Endothelial cell of umbilical vein (primary cell): Measurements from ENCODE around the gene ETFB. TPM values are rescaled to one million over a fixed set of nuclear protein-coding genes. Genes with fewer than 3 reads are reported as not detected.

ENCODE experiments used
- BruUV-seq: library from RNA; stranded (reverse); fragments of 400-500 nt; replicated peaks from 2 replicates; lab custom pipeline; 2021; lab: Mats Ljungman, UMichigan
- CTCF ChIA-PET: fragments of 300-600, 350-600 bp; sonication (Branson Sonifier 250); formaldehyde crosslinking; loops from one replicate; lab custom pipeline; 2021; ENCODE audit warnings: antibody characterized with exemption, inconsistent platforms; lab: Charles Lee
- POLR2A ChIA-PET: fragments of 300-600, 350-600 bp; sonication (Branson Sonifier 250); formaldehyde crosslinking; loops from one replicate; lab custom pipeline; 2021; ENCODE audit warnings: antibody characterized with exemption, inconsistent platforms; lab: Charles Lee
- DNase-seq: peaks from one replicate; pipeline ENCODE4 v3.0.0-alpha.2; 2011; ENCODE audit warnings: low read depth, low spot score
- FAIRE-seq: peaks from 2 replicates; lab custom pipeline; 2011; peaks lifted over from hg19 to GRCh38; lab: Jason Lieb, UNC
- H2AFZ ChIP-seq: 2 replicates; pipeline ENCODE4 v1.6.0; 2012; ENCODE audit warnings: low read depth, low read length, control low read depth, inconsistent platforms
- H3K27ac ChIP-seq: 2 replicates; pipeline ENCODE4 v1.5.1; 2011; ENCODE audit warnings: low read depth, mild to moderate bottlenecking, control low read depth, low read length, moderate library complexity; ENCODE audit not compliant: insufficient read depth
- H3K27me3 ChIP-seq, 2 experiments: 2 replicates each; pipeline versions ENCODE4 v1.6.0 to v1.6.1; 2011; ENCODE audit warnings: low read length in 2 of 2, mixed read lengths in 1 of 2; ENCODE audit not compliant: control insufficient read depth in 2 of 2, insufficient read depth in 2 of 2
- H3K36me3 ChIP-seq, 2 experiments: 2 replicates in 1 of 2; 3 replicates in 1 of 2; pipeline ENCODE4 v1.5.1; 2011; ENCODE audit warnings: low read length in 2 of 2, mild to moderate bottlenecking in 1 of 2, moderate library complexity in 1 of 2; ENCODE audit not compliant: control insufficient read depth in 2 of 2, insufficient read depth in 2 of 2; ENCODE audit errors: extremely low read depth in 1 of 2
- H3K4me1 ChIP-seq: 3 replicates; pipeline ENCODE4 v1.5.1; 2011; ENCODE audit warnings: mild to moderate bottlenecking, low read length; ENCODE audit not compliant: control insufficient read depth, insufficient read depth; ENCODE audit errors: extremely low read depth
- H3K4me2 ChIP-seq: 2 replicates; pipeline ENCODE4 v1.6.1; 2011; ENCODE audit warnings: low read length, control low read depth, mixed read lengths; ENCODE audit not compliant: insufficient read depth
- H3K4me3 ChIP-seq, 3 experiments: fragments of 200-600 bp in 1 of 3; sonication (generic), shearing (Covaris generic) in 1 of 3; replicated peaks in 1 of 3; 2 replicates each; pipeline ENCODE4 v1.5.1; 2011 to 2016; ENCODE audit warnings: control low read depth in 3 of 3, low read length in 3 of 3, mild to moderate bottlenecking in 2 of 3, inconsistent platforms in 1 of 3, low read depth in 1 of 3, moderate library complexity in 1 of 3; ENCODE audit not compliant: insufficient read depth in 1 of 3
- H3K79me2 ChIP-seq: 2 replicates; pipeline ENCODE4 v1.6.0; 2012; ENCODE audit warnings: low read length, inconsistent platforms; ENCODE audit not compliant: control insufficient read depth, insufficient read depth
- H3K9ac ChIP-seq: replicated peaks from 2 replicates; pipeline ENCODE3; 2011; ENCODE audit warnings: low read length, control low read depth; ENCODE audit not compliant: insufficient read depth; ENCODE audit errors: extremely low read depth
- H3K9me1 ChIP-seq: replicated peaks from 3 replicates; pipeline ENCODE4 v1.6.0; 2011; ENCODE audit warnings: mild to moderate bottlenecking, low read length; ENCODE audit not compliant: control insufficient read depth, insufficient read depth; ENCODE audit errors: extremely low read depth
- H3K9me3 ChIP-seq: replicated peaks from 2 replicates; pipeline ENCODE4 v1.5.1; 2012; ENCODE audit warnings: low read length, inconsistent platforms; ENCODE audit not compliant: control insufficient read depth, insufficient read depth
- H4K20me1 ChIP-seq: replicated peaks from 2 replicates; pipeline ENCODE3; 2011; ENCODE audit warnings: mild to moderate bottlenecking, low read length; ENCODE audit not compliant: control insufficient read depth, insufficient read depth; ENCODE audit errors: extremely low read depth
- EZH2 ChIP-seq: IDR thresholded peaks from 2 replicates; pipeline ENCODE4 v1.6.1; 2012; ENCODE audit warnings: borderline replicate concordance, low read depth, mild to moderate bottlenecking, moderate library complexity, low read length, inconsistent platforms; ENCODE audit not compliant: severe bottlenecking
- FOS ChIP-seq: IDR thresholded peaks from 2 replicates; pipeline ENCODE4 v1.6.1; 2011; ENCODE audit warnings: mild to moderate bottlenecking, low read length, moderate library complexity, borderline replicate concordance; ENCODE audit not compliant: insufficient read depth
- GATA2 ChIP-seq: IDR thresholded peaks from 2 replicates; pipeline ENCODE4 v1.7.0; 2011; ENCODE audit warnings: low read depth, mild to moderate bottlenecking, moderate library complexity, mixed read lengths, low read length; ENCODE audit not compliant: insufficient read length, insufficient read depth
- JUN ChIP-seq: IDR thresholded peaks from 2 replicates; pipeline ENCODE4 v1.6.1; 2011; ENCODE audit warnings: borderline replicate concordance, low read depth; ENCODE audit not compliant: insufficient read length, insufficient read depth
- MYC ChIP-seq: IDR thresholded peaks from one replicate; pipeline ENCODE4 v1.6.1; 2011; ENCODE audit warnings: mild to moderate bottlenecking, low read depth, low read length
- POLR2A ChIP-seq: IDR thresholded peaks from 2 replicates; pipeline ENCODE4 v1.6.1; 2012; ENCODE audit warnings: low read depth, mild to moderate bottlenecking, control low read depth, low read length
- POLR2AphosphoS5 ChIP-seq: IDR thresholded peaks from 2 replicates; pipeline ENCODE4 v1.6.1; 2012; ENCODE audit warnings: low read depth, mild to moderate bottlenecking, control low read depth, low read length, moderate library complexity; ENCODE audit not compliant: insufficient read depth
- dilution Hi-C: fragments of 300-500 bp; cut with MboI; formaldehyde crosslinking; loops from one replicate; pipeline ENCODE4 v1.15.0; 2019; ENCODE audit warnings: low sequenced_read_pairs; ENCODE audit not compliant: extremely low pct_ligation_motif_present
- intact Hi-C: fragments of 100-400 bp; cut with micrococcal nuclease; formaldehyde crosslinking; loops from one replicate; pipeline ENCODE4 v1.10.0; 2022
- polyA plus RNA-seq, 4 experiments: library from polyadenylated mRNA; depleted of rRNA in 3 of 4; stranded (reverse) in 3 of 4; unstranded in 1 of 4; fragments of >200 nt; gene quantifications; 2 replicates each; pipeline versions ENCODE4 v1.2.1 to v1.2.3, GENCODE V29; 2011 to 2012; ENCODE audit warnings: missing spikeins in 1 of 4
- total RNA-seq: library from RNA; stranded (reverse); gene quantifications from 2 replicates; pipeline ENCODE4 v1.2.3, GENCODE V29; 2021
- TF ChIP-seq, protein P1 (sequence below): IDR thresholded peaks from 2 replicates; pipeline ENCODE4 v1.6.1; 2011; ENCODE audit not compliant: insufficient read depth, insufficient read length
- TF ChIP-seq, protein P2 (sequence below), 2 donors: IDR thresholded peaks; 1 replicate in 1 of 2; 2 replicates in 1 of 2; pipeline ENCODE4 v1.5.1; 2011; ENCODE audit warnings: low read length in 2 of 2, mild to moderate bottlenecking in 2 of 2, moderate library complexity in 2 of 2, control low read depth in 1 of 2, inconsistent platforms in 1 of 2, low read depth in 1 of 2; ENCODE audit not compliant: insufficient read depth in 1 of 2; ENCODE audit errors: extremely low read depth in 1 of 2

The ETFB gene
- total and polyA plus RNA-seq, 2 donors (not counting 3 experiments of a cell fraction or from before 2014, with no cell fraction given) = 54.1 to 99.2 TPM

DNA sequence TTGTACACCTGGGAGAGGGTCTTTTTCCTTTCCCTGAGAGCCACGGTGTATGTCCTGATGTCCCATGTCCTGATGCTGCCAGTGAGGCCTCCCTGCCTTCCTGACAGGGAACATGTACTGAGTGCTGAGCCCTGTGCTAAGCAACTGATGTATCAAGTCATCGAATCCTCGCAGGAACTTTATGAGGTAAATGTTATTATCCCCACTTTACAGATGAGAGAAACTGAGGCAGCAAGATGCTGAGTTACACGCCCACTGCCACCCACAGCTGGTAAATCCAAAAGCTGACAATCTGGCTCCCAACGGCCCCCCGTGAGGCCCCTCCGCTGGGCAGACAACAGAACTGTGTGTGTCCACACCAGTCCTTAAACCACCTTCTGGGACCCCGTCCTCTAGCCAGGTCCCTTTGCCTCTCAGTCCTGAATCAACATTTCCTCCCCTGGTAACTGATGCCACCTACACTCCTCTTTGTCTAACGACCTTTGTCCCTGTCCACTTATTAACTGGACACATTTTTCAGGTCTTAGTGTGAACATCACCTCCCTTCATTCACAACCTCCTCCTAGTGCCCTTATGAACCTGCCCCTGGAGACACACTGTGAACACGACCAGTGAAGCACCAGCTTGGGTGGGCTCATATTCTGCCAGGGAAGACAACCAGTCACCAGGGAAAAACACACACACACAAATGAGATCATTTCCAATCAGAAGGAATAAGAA, 18.8 kb downstream of the ETFB start:
- CTCF ChIA-PET = no interaction called here
- dilution Hi-C loops = no loop called here
- H3K27ac ChIP-seq = no peak overlapping the region
- H3K4me1 ChIP-seq = no peaks in the 10 kb centered on the region
- no peak overlapping the region for H3K4me3 ChIP-seq
- H3K9me3 ChIP-seq = no peaks in the 10 kb centered on the region
- H3K27me3 ChIP-seq = no peaks in the 10 kb centered on the region
- POLR2A ChIA-PET = no interaction called here
- peaks cover 0 to 3% of the 10 kb centered on the region in 2 experiments for H3K36me3 ChIP-seq
- H2AFZ ChIP-seq = no peak overlapping the region
- no TSS peak for BruUV-seq
- no peak for TF ChIP-seq MYC
- TF ChIP-seq EZH2 = no peak
- TF ChIP-seq, protein P1, sequence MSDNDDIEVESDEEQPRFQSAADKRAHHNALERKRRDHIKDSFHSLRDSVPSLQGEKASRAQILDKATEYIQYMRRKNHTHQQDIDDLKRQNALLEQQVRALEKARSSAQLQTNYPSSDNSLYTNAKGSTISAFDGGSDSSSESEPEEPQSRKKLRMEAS = no peak
- TF ChIP-seq GATA2 = no peak
- no peak for TF ChIP-seq FOS
- TF ChIP-seq, protein P2, sequence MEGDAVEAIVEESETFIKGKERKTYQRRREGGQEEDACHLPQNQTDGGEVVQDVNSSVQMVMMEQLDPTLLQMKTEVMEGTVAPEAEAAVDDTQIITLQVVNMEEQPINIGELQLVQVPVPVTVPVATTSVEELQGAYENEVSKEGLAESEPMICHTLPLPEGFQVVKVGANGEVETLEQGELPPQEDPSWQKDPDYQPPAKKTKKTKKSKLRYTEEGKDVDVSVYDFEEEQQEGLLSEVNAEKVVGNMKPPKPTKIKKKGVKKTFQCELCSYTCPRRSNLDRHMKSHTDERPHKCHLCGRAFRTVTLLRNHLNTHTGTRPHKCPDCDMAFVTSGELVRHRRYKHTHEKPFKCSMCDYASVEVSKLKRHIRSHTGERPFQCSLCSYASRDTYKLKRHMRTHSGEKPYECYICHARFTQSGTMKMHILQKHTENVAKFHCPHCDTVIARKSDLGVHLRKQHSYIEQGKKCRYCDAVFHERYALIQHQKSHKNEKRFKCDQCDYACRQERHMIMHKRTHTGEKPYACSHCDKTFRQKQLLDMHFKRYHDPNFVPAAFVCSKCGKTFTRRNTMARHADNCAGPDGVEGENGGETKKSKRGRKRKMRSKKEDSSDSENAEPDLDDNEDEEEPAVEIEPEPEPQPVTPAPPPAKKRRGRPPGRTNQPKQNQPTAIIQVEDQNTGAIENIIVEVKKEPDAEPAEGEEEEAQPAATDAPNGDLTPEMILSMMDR (IDR thresholded peaks at IDR 0.05; ENCODE audit: extremely low read depth in 1 of 2, insufficient read depth in 1 of 2, low read depth in 1 of 2, low read length in 2 of 2) = no peak
- TF ChIP-seq JUN = no peak
- TF ChIP-seq POLR2A = no peak
- TF ChIP-seq POLR2AphosphoS5 = no peak
- intact Hi-C loops = no loop called here
- no peak for FAIRE-seq
- DNase-seq = no peak
- H3K4me2 ChIP-seq = no peak overlapping the region
- no peaks in the 10 kb centered on the region for H4K20me1 ChIP-seq
- no peaks in the 10 kb centered on the region for H3K79me2 ChIP-seq
- H3K9me1 ChIP-seq = no peaks in the 10 kb centered on the region
- H3K9ac ChIP-seq = no peak overlapping the region
